ENCODE data around the gene USF2.
"Not testable (repeated sequence)": the region's sequence is repeated elsewhere in the genome, so short reads cannot be mapped to it uniquely, and the experiment has no call there.

Gene USF2

GRCh38 chr19:35229601-35230000 lies 39.2 kb upstream of the USF2 start:
- Mint-ChIP-seq H3K4me3 (no peak overlapping the region), H3K27me3 (ENCODE audit: low read depth) (peaks cover 11% of the 10 kb centered on the region), H3K36me3 (ENCODE audit: low read depth) (no peaks in the 10 kb centered on the region), H3K4me1 (ENCODE audit: low read depth) (peaks cover 6% of the 10 kb centered on the region), H3K9me3 (no peaks in the 10 kb centered on the region), H3K27ac (no peak overlapping the region)
- DNase-seq (ENCODE audit: low spot score), result no peak

DNA sequence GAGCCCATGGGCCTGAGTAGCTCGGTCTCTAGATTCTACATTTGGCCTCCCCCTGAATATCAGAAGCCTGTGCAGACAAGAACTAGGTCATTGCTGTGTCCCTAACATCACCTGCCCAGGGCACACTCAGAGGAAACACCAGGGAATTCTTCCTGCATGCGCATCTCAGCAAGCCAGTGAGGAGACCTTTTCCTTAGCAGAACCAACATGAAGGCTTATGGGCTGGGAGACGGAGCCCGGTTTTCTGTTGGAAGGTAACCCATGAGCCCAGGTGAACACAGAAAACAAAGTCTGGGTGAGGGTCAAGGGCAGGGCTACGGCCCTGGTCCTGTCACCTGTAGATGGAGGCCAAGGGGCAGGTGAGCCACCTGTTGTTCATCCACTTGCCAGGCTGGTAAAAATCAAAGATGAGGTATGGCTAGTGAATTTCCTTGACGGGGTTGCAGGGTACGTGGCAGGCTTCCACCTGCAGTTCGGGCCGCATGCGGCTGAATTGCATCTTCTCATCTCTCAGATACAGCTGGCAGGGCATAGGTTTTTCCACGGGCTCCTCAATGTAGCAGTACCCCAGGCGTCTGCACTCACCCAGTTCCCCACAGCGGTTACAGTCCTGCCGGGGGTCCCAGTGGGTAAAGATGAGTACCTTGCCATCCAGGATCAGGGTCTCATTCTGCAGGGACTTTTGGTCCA lies 36.7 kb upstream of the USF2 start:
- Mint-ChIP-seq H3K9me3 (no peaks in the 10 kb centered on the region), H3K36me3 (ENCODE audit: low read depth) (no peaks in the 10 kb centered on the region), H3K27me3 (ENCODE audit: low read depth) (peaks cover 11% of the 10 kb centered on the region), H3K27ac (no peak overlapping the region), H3K4me1 (ENCODE audit: low read depth) (peaks cover 5% of the 10 kb centered on the region), H3K4me3 (no peak overlapping the region)
- DNase-seq (ENCODE audit: low spot score), result no peak

DNA sequence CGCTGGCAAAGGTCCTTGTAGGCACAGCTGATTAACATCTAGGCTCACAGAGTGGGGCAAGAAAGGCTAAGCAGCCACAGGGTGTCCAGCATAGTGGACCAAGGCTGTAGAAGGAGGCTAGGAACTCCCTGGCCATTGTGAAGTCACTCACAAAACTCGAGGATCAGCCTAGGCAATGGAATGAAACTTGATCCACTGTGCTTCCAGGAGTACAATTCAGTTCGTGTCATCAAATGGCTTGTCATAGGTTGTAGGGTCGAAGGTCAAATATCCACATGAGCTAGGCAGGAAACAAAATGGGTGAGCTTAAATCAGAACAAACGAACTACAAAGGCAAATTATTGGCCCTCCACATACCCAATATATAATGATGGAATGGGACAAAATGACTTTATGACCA lies 35.9 kb upstream of the USF2 start:
- Mint-ChIP-seq H3K27me3 (ENCODE audit: low read depth) (peaks cover 14% of the 10 kb centered on the region), H3K27ac (no peak overlapping the region), H3K4me3 (no peak overlapping the region), H3K36me3 (ENCODE audit: low read depth) (no peaks in the 10 kb centered on the region), H3K9me3 (no peaks in the 10 kb centered on the region), H3K4me1 (ENCODE audit: low read depth) (peaks cover 5% of the 10 kb centered on the region)
- no peak for DNase-seq (ENCODE audit: low spot score)

GRCh38 chr19:35236638-35237400 lies 31.9 kb upstream of the USF2 start:
- Mint-ChIP-seq H3K4me3 (no peak overlapping the region), H3K27me3 (ENCODE audit: low read depth) (peaks cover 29% of the 10 kb centered on the region), H3K36me3 (ENCODE audit: low read depth) (peaks cover 11% of the 10 kb centered on the region), H3K4me1 (ENCODE audit: low read depth) (peaks cover 17% of the 10 kb centered on the region), H3K9me3 (peaks cover 16% of the 10 kb centered on the region), H3K27ac (no peak overlapping the region)
- DNase-seq (ENCODE audit: low spot score), result no peak

DNA sequence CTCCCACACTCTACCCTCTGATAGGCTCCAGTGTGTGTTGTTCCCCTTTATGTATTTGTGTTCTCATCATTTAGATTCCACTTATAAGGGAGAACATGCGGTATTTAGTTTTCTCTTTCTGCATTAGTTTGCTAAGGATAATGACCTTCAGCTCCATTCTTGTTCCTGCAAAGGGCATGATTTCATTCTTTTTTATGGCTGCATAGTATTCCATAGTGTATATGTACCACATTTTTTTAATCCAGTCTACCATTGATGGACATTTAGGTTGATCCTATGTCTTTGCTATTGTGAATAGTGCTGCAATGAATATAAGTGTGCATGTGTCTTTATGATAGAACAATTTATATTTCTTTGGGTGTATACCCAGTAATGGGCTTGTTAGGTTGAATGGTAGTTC lies 29.2 kb upstream of the USF2 start:
- not testable (repeated sequence) for DNase-seq (ENCODE audit: low spot score); H3K27ac Mint-ChIP-seq
- peaks cover 19% of the 10 kb centered on the region for H3K9me3 Mint-ChIP-seq
- peaks cover 44% of the 10 kb centered on the region for H3K27me3 Mint-ChIP-seq (ENCODE audit: low read depth)
- peaks cover 17% of the 10 kb centered on the region for H3K4me1 Mint-ChIP-seq (ENCODE audit: low read depth)
- peaks cover 12% of the 10 kb centered on the region for H3K36me3 Mint-ChIP-seq (ENCODE audit: low read depth)
- peak overlapping the region; percentile 54 for H3K4me3 Mint-ChIP-seq

DNA sequence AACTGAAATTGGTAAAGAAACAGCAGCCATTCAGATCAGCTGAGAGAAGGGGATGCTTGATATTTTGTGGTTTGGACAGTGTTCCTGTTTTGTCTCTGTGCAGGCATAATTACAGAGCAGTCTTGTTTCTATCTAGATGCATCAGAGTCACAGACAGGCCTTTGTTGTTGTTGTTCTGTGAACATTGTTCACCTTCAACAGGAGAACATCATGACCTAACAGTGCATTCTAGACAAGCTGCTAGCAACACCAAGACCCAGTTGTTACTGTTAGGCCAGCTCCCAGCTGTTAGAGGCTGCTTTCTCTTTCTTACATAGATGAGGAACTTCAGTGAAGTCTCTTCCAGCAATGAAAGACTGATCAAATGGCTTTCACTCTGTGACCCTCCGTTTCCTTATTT lies 28.4 kb upstream of the USF2 start:
- peaks cover 48% of the 10 kb centered on the region for H3K27me3 Mint-ChIP-seq (ENCODE audit: low read depth)
- peaks cover 12% of the 10 kb centered on the region for H3K36me3 Mint-ChIP-seq (ENCODE audit: low read depth)
- no peak for DNase-seq (ENCODE audit: low spot score)
- H3K4me3 Mint-ChIP-seq, result peak overlapping the region; percentile 54
- peaks cover 19% of the 10 kb centered on the region for H3K9me3 Mint-ChIP-seq
- no peak overlapping the region for H3K27ac Mint-ChIP-seq
- H3K4me1 Mint-ChIP-seq (ENCODE audit: low read depth), result peaks cover 17% of the 10 kb centered on the region

DNA sequence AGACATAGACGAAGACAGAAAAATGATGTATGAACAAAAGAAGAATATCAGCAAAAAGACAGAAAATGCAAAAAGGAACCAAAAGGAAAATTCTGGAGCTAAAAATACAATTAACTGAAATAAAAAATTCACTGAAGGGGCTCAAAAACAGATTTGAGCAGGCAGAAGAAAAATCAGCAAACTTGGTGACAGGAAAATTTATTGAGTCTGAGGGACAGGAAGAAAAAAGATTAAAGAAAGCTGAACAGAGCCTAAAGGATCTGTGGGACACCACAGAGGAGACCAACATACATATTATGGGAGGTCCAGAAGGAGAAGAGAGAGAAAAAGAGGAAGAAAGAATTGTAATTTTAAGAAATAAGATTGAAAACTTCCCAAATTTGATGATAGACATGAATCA lies 27.3 kb upstream of the USF2 start:
- Mint-ChIP-seq H3K4me3 (no peak overlapping the region), H3K4me1 (ENCODE audit: low read depth) (peaks cover 16% of the 10 kb centered on the region), H3K27me3 (ENCODE audit: low read depth) (peaks cover 59% of the 10 kb centered on the region), H3K36me3 (ENCODE audit: low read depth) (peaks cover 12% of the 10 kb centered on the region), H3K9me3 (peaks cover 19% of the 10 kb centered on the region), H3K27ac (no peak overlapping the region)
- no peak for DNase-seq (ENCODE audit: low spot score)

DNA sequence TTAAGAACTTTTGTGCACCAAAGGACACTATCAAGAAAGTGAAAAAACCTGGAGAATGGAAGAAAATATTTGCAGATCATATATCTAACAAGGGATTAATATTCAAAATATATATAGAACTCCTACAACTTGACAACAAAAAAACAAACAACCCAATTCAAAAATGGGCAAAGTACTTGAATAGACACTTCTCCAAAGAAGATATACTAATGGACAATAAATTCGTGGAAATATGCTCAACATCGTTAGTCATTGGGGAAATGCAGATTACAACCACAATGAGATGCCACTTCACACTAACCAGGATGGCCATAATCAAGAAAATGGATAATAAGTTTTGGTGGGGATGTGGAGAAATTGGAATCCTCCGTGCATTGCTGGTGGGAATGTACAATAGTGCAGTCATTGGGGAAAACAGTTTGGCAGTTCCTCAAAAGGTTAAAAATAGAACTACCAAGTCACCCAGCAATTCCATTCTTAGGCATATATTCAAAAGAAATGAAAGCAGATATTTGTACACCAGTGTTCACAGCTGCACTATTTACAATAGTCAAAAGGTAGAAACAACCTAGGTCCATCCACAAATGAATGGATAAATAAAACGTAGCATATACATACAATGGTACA lies 22.2 kb upstream of the USF2 start:
- H3K27me3 Mint-ChIP-seq (ENCODE audit: low read depth), result peaks cover 79% of the 10 kb centered on the region

GRCh38 chr19:35247526-35248309 lies 21.0 kb upstream of the USF2 start:
- DNase-seq (ENCODE audit: low spot score), result no peak
- H3K27me3 Mint-ChIP-seq (ENCODE audit: low read depth), result peaks cover 72% of the 10 kb centered on the region

More for the DNA sequence above, 22.2 kb upstream of the USF2 start:
- H3K27ac Mint-ChIP-seq, result no peak overlapping the region
- H3K4me1 Mint-ChIP-seq (ENCODE audit: low read depth), result peaks cover 9% of the 10 kb centered on the region
- H3K4me3 Mint-ChIP-seq, result no peak overlapping the region
- peaks cover 2% of the 10 kb centered on the region for H3K36me3 Mint-ChIP-seq (ENCODE audit: low read depth)
- H3K9me3 Mint-ChIP-seq, result peaks cover 5% of the 10 kb centered on the region
- no peak for DNase-seq (ENCODE audit: low spot score)

GRCh38 chr19:35248310-35249145 lies 20.2 kb upstream of the USF2 start, which contains the start of gene LSR:
Gene LSR (plus strand): TSS chr19:35249002. CDS start chr19:35249023, 21 bp downstream.
- H3K4me1 Mint-ChIP-seq (ENCODE audit: low read depth), result peaks cover 9% of the 10 kb centered on the region
- DNase-seq (ENCODE audit: low spot score), result no peak
- H3K4me3 Mint-ChIP-seq, result peak within 1 kb of the TSS; percentile 64
- no peak within 1 kb of the TSS for H3K27ac Mint-ChIP-seq
- H3K27me3 Mint-ChIP-seq (ENCODE audit: low read depth), result peaks cover 64% of the 10 kb centered on the region
- H3K9me3 Mint-ChIP-seq, result no peaks in the 10 kb centered on the region
- H3K36me3 Mint-ChIP-seq (ENCODE audit: low read depth), result no peaks in the 10 kb centered on the region

More at GRCh38 chr19:35247526-35248309, 21.0 kb upstream of the USF2 start:
- no peaks in the 10 kb centered on the region for H3K9me3 Mint-ChIP-seq
- peak overlapping the region; percentile 64 for H3K4me3 Mint-ChIP-seq
- H3K27ac Mint-ChIP-seq, result no peak overlapping the region
- H3K4me1 Mint-ChIP-seq (ENCODE audit: low read depth), result peaks cover 9% of the 10 kb centered on the region
- H3K36me3 Mint-ChIP-seq (ENCODE audit: low read depth), result no peaks in the 10 kb centered on the region

DNA sequence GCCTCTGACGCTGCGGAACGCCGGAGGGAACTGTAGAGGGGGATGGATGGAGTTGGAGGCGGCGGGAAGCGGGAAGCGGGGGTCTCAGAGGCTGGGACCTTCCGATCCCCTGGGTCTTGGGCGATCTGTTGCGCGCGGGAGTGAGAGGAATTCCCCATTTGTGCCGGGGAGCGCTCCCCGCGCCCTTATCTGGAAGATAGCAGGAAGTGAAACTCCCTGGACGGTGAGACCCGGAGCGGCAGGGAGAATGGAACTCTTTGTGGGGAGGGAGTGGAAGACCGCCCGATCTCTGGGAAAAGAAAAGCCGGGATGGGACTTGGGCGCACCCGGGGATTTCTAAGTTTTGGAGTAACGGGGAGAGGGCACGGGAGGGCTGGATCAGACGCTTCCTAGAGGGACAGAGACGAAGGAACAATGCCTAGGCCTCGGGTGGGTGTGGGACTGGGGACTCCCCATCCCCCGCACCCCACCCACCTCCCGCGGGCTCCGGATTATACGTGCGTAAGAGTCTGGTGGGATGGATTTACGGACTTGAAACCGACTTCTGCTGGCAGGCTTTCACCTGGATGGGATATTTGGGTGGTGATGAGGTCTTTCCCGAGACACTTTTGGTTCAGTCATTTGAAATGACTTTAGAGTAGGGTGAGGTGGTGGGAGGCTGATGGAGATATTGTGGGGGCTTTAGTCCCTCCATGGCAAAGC lies 19.5 kb upstream of the USF2 start:
- Mint-ChIP-seq H3K4me3 (peak overlapping the region; percentile 64), H3K4me1 (ENCODE audit: low read depth) (peaks cover 9% of the 10 kb centered on the region), H3K36me3 (ENCODE audit: low read depth) (no peaks in the 10 kb centered on the region), H3K27ac (no peak overlapping the region), H3K27me3 (ENCODE audit: low read depth) (peaks cover 57% of the 10 kb centered on the region), H3K9me3 (no peaks in the 10 kb centered on the region)
- DNase-seq (ENCODE audit: low spot score), result no peak

DNA sequence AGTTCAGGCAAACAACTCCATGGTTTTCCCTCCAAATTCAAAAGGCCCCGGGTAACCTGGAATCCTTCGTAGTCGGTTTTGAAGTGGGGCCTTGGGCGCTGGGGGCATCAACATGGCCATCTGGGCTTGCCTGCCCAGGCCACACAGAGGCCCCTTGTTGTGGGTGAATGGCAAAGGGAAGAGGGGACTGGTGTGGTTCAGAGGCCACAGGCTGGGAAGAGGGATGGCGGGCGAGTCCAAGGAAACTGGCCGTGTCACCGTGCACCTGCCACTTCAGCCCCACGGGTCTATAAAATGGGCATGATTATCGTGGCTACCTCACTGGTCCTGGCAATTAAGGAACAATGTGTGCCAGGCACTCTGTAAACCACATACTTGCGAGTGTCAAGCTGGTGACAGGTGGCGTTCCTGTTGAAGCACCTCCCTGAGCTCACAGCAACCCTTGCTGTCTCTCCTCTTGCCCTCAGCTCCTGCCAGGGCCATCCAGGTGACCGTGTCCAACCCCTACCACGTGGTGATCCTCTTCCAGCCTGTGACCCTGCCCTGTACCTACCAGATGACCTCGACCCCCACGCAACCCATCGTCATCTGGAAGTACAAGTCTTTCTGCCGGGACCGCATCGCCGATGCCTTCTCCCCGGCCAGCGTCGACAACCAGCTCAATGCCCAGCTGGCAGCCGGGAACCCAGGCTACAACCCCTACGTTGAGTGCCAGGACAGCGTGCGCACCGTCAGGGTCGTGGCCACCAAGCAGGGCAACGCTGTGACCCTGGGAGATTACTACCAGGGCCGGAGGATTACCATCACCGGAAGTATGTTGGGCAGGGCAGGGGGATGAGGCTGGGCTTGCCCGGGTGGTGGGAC lies 18.7 kb upstream of the USF2 start:
- Mint-ChIP-seq H3K4me3 (peak overlapping the region; percentile 64), H3K9me3 (no peaks in the 10 kb centered on the region), H3K27me3 (ENCODE audit: low read depth) (peaks cover 51% of the 10 kb centered on the region), H3K27ac (no peak overlapping the region), H3K36me3 (ENCODE audit: low read depth) (no peaks in the 10 kb centered on the region), H3K4me1 (ENCODE audit: low read depth) (peaks cover 9% of the 10 kb centered on the region)
- DNase-seq (ENCODE audit: low spot score), result no peak
